Measurements from ENCODE around the gene PTPRR. TPM values are rescaled to one million over a fixed set of nuclear protein-coding genes. Genes with fewer than 3 reads are reported as not detected.

Gene PTPRR
- total RNA-seq, 1 experiment from 2014 or later = 0.46 TPM

DNA sequence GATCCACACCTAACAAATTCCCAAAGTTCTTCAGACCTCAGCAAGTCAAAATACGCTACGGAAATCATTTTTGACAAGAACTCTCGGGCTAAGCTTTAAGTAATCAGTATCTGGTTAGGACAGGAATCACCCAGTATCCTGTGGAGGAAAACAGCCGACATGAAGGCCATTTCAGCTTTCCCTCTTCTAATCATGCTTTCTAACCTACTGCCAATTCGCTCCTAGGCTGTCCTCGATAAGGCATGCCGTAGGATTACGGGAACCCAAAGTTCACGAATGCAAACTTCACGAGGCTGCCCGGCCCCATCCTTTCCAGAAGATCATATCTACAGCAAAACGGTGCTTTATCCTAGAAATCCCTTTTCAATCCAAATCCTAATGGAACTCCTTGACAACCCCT is 201.5 kb downstream of the PTPRR start (continued):
- TF ChIP-seq, protein P1, sequence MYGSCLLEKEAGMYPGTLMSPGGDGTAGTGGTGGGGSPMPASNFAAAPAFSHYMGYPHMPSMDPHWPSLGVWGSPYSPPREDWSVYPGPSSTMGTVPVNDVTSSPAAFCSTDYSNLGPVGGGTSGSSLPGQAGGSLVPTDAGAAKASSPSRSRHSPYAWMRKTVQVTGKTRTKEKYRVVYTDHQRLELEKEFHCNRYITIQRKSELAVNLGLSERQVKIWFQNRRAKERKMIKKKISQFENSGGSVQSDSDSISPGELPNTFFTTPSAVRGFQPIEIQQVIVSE (CRISPR knock-in tag; IDR thresholded peaks at IDR 0.05; ENCODE audit: borderline replicate concordance) = no peak
- TF ChIP-seq ZNF138 (CRISPR knock-in tag; conservative IDR thresholded peaks at IDR 0.05) (no peak), CBFB (CRISPR knock-in tag; IDR thresholded peaks at IDR 0.05; ENCODE audit: low read depth) (no peak)

DNA sequence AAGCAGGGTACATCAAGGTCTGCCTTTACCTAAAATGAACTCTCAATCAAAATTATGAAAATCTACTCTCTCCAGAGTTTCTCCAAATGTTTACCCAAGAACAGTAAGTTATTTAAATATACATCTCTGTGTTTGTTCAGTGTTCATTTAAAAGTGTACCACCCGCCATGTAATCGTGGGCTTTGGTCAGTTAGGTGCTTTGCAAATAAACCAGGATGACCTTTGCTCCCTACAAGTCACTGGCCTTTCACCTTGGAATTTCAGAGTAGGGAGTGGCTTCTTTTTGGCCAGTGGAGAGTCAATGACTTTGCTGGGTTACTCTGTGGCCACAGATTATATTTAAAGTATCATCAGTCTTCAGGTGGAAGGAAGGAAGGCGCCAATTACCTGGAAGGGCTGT is 208.7 kb downstream of the PTPRR start:
- ATAC-seq = no peak
- no peak overlapping the region for H3K27ac Mint-ChIP-seq
- CTCF ChIA-PET = no interaction called here

DNA sequence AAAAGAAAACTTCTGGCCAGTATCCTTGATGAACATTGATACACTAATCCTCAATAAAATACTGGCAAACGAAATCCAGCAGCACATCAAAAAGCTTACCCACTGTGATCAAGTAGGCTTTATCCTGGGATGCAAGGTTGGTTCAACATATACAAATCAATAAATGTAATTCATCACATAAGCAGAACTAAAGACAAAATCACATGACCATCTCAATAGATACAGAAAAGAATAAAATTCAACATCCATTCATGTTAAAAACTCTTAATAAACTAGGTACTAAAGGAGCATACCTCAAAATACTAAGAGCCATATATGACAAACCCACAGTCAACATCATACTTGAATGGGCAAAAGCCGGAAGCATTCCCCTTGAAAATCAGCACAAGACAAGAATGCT is 211.5 kb downstream of the PTPRR start:
- ATAC-seq = no peak
- H3K9me3 Mint-ChIP-seq = no peaks in the 10 kb centered on the region
- ChIA-PET CTCF (no interaction called here), POLR2A (no interaction called here)
- DNase-seq (ENCODE audit: low spot score) = no peak
- TF ChIP-seq, protein P2, sequence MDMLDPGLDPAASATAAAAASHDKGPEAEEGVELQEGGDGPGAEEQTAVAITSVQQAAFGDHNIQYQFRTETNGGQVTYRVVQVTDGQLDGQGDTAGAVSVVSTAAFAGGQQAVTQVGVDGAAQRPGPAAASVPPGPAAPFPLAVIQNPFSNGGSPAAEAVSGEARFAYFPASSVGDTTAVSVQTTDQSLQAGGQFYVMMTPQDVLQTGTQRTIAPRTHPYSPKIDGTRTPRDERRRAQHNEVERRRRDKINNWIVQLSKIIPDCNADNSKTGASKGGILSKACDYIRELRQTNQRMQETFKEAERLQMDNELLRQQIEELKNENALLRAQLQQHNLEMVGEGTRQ (CRISPR knock-in tag; IDR thresholded peaks at IDR 0.05) = no peak
- TF ChIP-seq EMX1 (CRISPR knock-in tag; IDR thresholded peaks at IDR 0.05) = no peak
- TF ChIP-seq ZBTB21 (CRISPR knock-in tag; IDR thresholded peaks at IDR 0.05; ENCODE audit: borderline replicate concordance) = no peak
- TF ChIP-seq, protein P3, sequence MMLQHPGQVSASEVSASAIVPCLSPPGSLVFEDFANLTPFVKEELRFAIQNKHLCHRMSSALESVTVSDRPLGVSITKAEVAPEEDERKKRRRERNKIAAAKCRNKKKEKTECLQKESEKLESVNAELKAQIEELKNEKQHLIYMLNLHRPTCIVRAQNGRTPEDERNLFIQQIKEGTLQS (CRISPR knock-in tag; conservative IDR thresholded peaks at IDR 0.05) = no peak
- TF ChIP-seq, protein P4, sequence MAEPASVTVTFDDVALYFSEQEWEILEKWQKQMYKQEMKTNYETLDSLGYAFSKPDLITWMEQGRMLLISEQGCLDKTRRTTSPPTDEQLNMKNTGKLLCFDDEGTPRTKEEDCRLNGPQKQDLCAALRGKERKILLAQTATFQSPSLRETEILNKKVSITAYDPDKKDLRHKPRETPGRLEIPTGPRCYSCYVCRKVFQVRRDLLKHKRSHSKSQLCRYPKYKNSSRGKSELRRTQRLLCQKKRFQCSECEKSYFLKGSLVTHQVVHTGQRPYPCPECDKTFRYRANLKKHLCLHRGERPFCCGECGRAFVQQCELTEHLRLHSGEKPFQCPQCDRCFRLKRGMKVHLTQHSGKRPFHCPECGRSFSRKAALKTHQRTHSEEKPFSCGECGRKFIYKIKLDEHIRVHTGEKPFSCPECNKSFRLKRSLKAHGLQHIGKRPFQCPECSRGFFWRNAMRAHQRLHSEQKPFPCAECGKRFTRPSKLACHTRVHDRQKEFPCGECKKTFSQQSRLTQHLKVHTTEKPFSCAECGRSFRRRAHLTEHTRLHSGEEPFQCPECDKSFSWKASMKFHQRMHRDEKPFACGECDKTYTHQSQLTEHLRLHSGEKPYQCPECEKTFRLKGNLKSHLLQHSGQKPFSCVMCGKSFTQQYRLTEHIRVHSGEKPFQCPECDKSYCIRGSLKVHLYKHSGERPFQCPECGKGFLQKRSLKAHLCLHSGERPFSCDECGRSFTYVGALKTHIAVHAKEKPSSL (CRISPR knock-in tag; conservative IDR thresholded peaks at IDR 0.05) = no peak
- no peak for TF ChIP-seq NR2C2 (CRISPR knock-in tag; IDR thresholded peaks at IDR 0.05)
- TF ChIP-seq, protein P5, sequence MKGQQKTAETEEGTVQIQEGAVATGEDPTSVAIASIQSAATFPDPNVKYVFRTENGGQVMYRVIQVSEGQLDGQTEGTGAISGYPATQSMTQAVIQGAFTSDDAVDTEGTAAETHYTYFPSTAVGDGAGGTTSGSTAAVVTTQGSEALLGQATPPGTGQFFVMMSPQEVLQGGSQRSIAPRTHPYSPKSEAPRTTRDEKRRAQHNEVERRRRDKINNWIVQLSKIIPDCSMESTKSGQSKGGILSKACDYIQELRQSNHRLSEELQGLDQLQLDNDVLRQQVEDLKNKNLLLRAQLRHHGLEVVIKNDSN (CRISPR knock-in tag; IDR thresholded peaks at IDR 0.05) = no peak
- no peak for TF ChIP-seq CBFB (CRISPR knock-in tag; IDR thresholded peaks at IDR 0.05; ENCODE audit: low read depth)
- TF ChIP-seq, protein P6, sequence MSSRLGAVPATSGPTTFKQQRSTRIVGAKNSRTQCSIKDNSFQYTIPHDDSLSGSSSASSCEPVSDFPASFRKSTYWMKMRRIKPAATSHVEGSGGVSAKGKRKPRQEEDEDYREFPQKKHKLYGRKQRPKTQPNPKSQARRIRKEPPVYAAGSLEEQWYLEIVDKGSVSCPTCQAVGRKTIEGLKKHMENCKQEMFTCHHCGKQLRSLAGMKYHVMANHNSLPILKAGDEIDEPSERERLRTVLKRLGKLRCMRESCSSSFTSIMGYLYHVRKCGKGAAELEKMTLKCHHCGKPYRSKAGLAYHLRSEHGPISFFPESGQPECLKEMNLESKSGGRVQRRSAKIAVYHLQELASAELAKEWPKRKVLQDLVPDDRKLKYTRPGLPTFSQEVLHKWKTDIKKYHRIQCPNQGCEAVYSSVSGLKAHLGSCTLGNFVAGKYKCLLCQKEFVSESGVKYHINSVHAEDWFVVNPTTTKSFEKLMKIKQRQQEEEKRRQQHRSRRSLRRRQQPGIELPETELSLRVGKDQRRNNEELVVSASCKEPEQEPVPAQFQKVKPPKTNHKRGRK (CRISPR knock-in tag; IDR thresholded peaks at IDR 0.05; ENCODE audit: borderline replicate concordance) = no peak
- TF ChIP-seq ATF1 (CRISPR knock-in tag; IDR thresholded peaks at IDR 0.05) = no peak
- TF ChIP-seq ETV6 (CRISPR knock-in tag; IDR thresholded peaks at IDR 0.05) = no peak
- peaks cover 35% of the 10 kb centered on the region for H3K4me1 Mint-ChIP-seq
- no peaks in the 10 kb centered on the region for H3K27me3 Mint-ChIP-seq (ENCODE audit: low read depth)
- H3K4me3 Mint-ChIP-seq = no peak overlapping the region
- H3K27ac Mint-ChIP-seq = no peak overlapping the region
- H3K36me3 Mint-ChIP-seq = no peaks in the 10 kb centered on the region; the same call in 1 of the 2 replicates

More for the DNA sequence above, 208.7 kb downstream of the PTPRR start:
- POLR2A ChIA-PET = no interaction called here
- TF ChIP-seq ETV6 (CRISPR knock-in tag; IDR thresholded peaks at IDR 0.05) = no peak
- no peak for TF ChIP-seq GRHL2 (CRISPR knock-in tag; IDR thresholded peaks at IDR 0.05; ENCODE audit: insufficient replicate concordance, severe bottlenecking)
- no peak for TF ChIP-seq ZBTB21 (CRISPR knock-in tag; IDR thresholded peaks at IDR 0.05; ENCODE audit: borderline replicate concordance)
- TF ChIP-seq CREB1 (CRISPR knock-in tag; IDR thresholded peaks at IDR 0.05) = no peak
- TF ChIP-seq, protein P7, sequence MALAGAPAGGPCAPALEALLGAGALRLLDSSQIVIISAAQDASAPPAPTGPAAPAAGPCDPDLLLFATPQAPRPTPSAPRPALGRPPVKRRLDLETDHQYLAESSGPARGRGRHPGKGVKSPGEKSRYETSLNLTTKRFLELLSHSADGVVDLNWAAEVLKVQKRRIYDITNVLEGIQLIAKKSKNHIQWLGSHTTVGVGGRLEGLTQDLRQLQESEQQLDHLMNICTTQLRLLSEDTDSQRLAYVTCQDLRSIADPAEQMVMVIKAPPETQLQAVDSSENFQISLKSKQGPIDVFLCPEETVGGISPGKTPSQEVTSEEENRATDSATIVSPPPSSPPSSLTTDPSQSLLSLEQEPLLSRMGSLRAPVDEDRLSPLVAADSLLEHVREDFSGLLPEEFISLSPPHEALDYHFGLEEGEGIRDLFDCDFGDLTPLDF (CRISPR knock-in tag; IDR thresholded peaks at IDR 0.05) = no peak
- TF ChIP-seq, protein P5 (CRISPR knock-in tag; IDR thresholded peaks at IDR 0.05) = no peak
- no peak for TF ChIP-seq ZNF232 (CRISPR knock-in tag; IDR thresholded peaks at IDR 0.05)
- TF ChIP-seq, protein P8, sequence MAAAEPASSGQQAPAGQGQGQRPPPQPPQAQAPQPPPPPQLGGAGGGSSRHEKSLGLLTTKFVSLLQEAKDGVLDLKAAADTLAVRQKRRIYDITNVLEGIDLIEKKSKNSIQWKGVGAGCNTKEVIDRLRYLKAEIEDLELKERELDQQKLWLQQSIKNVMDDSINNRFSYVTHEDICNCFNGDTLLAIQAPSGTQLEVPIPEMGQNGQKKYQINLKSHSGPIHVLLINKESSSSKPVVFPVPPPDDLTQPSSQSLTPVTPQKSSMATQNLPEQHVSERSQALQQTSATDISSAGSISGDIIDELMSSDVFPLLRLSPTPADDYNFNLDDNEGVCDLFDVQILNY (CRISPR knock-in tag; IDR thresholded peaks at IDR 0.05) = no peak
- TF ChIP-seq TCF7 (CRISPR knock-in tag; IDR thresholded peaks at IDR 0.05; ENCODE audit: low read depth) = no peak
- no peak for TF ChIP-seq ZNF423 (CRISPR knock-in tag; IDR thresholded peaks at IDR 0.05)
- TF ChIP-seq IRF2 (CRISPR knock-in tag; IDR thresholded peaks at IDR 0.05; ENCODE audit: borderline replicate concordance, low read depth) = no peak
- no peak for TF ChIP-seq NFE2L1 (CRISPR knock-in tag; IDR thresholded peaks at IDR 0.05)
- TF ChIP-seq, protein P9, sequence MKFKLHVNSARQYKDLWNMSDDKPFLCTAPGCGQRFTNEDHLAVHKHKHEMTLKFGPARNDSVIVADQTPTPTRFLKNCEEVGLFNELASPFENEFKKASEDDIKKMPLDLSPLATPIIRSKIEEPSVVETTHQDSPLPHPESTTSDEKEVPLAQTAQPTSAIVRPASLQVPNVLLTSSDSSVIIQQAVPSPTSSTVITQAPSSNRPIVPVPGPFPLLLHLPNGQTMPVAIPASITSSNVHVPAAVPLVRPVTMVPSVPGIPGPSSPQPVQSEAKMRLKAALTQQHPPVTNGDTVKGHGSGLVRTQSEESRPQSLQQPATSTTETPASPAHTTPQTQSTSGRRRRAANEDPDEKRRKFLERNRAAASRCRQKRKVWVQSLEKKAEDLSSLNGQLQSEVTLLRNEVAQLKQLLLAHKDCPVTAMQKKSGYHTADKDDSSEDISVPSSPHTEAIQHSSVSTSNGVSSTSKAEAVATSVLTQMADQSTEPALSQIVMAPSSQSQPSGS (CRISPR knock-in tag; IDR thresholded peaks at IDR 0.05; ENCODE audit: borderline replicate concordance, low read depth) = no peak
- TF ChIP-seq, protein P10, sequence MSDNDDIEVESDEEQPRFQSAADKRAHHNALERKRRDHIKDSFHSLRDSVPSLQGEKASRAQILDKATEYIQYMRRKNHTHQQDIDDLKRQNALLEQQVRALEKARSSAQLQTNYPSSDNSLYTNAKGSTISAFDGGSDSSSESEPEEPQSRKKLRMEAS (CRISPR knock-in tag; IDR thresholded peaks at IDR 0.05) = no peak
- TF ChIP-seq ELF4 (CRISPR knock-in tag; IDR thresholded peaks at IDR 0.05; ENCODE audit: low read depth) = no peak
- TF ChIP-seq NFATC4 (CRISPR knock-in tag; IDR thresholded peaks at IDR 0.05) = no peak
- no peak for DNase-seq (ENCODE audit: low spot score)
- Mint-ChIP-seq H3K4me3 (no peak overlapping the region), H3K27me3 (ENCODE audit: low read depth) (no peaks in the 10 kb centered on the region), H3K9me3 (peaks cover 10% of the 10 kb centered on the region), H3K36me3 (peaks cover 2% of the 10 kb centered on the region), H3K4me1 (peaks cover 40% of the 10 kb centered on the region)

Measured in WTC11 (cell line).